ENCODE results near the gene HEMK1.

HEMK1 gene

GRCh38 chr3:50573566-50574443, 4.5 kb downstream of the HEMK1 start:
- Histone ChIP-seq H3K27ac (no peak overlapping the region), H3K27me3 (replicated peaks) (no peaks in the 10 kb centered on the region), H3K4me3 (ENCODE audit: low read depth, low read length) (no peak overlapping the region), H3K36me3 (replicated peaks) (no peaks in the 10 kb centered on the region)
- in situ Hi-C loops (cut with HindIII; ENCODE audit: low pct_ligation_motif_present, low sequenced_read_pairs) = no loop called here
- no peak for DNase-seq
- TF ChIP-seq CTCF (IDR thresholded peaks at IDR 0.05; ENCODE audit: low read depth, low read length, missing control alignments) = no peak

GRCh38 chr3:50574444-50574831, 5.1 kb downstream of the HEMK1 start:
- DNase-seq = no peak
- Histone ChIP-seq H3K27me3 (replicated peaks) (no peaks in the 10 kb centered on the region), H3K4me3 (ENCODE audit: low read depth, low read length) (no peak overlapping the region), H3K27ac (no peak overlapping the region), H3K36me3 (replicated peaks) (no peaks in the 10 kb centered on the region)
- in situ Hi-C loops (cut with HindIII; ENCODE audit: low pct_ligation_motif_present, low sequenced_read_pairs) = no loop called here
- no peak for TF ChIP-seq CTCF (IDR thresholded peaks at IDR 0.05; ENCODE audit: low read depth, low read length, missing control alignments)

GRCh38 chr3:50575372-50575771, 6.0 kb downstream of the HEMK1 start:
- no peak for DNase-seq

GRCh38 chr3:50577348-50577747, 8.0 kb downstream of the HEMK1 start:
- Histone ChIP-seq H3K27ac (no peak overlapping the region), H3K36me3 (replicated peaks) (no peaks in the 10 kb centered on the region), H3K4me3 (ENCODE audit: low read depth, low read length) (no peak overlapping the region), H3K27me3 (replicated peaks) (no peaks in the 10 kb centered on the region)
- no peak for DNase-seq
- no peak for TF ChIP-seq CTCF (IDR thresholded peaks at IDR 0.05; ENCODE audit: low read depth, low read length, missing control alignments)
- in situ Hi-C loops (cut with HindIII; ENCODE audit: low pct_ligation_motif_present, low sequenced_read_pairs) = no loop called here

More at GRCh38 chr3:50575372-50575771, 6.0 kb downstream of the HEMK1 start:
- TF ChIP-seq CTCF (IDR thresholded peaks at IDR 0.05; ENCODE audit: low read depth, low read length, missing control alignments) = no peak
- no peaks in the 10 kb centered on the region for H3K27me3 ChIP-seq (replicated peaks)
- H3K27ac ChIP-seq = no peak overlapping the region
- in situ Hi-C loops (cut with HindIII; ENCODE audit: low pct_ligation_motif_present, low sequenced_read_pairs) = no loop called here
- H3K4me3 ChIP-seq (ENCODE audit: low read depth, low read length) = no peak overlapping the region
- no peaks in the 10 kb centered on the region for H3K36me3 ChIP-seq (replicated peaks)

GRCh38 chr3:50580683-50581458, 11.5 kb downstream of the HEMK1 start:
- TF ChIP-seq CTCF (IDR thresholded peaks at IDR 0.05; ENCODE audit: low read depth, low read length, missing control alignments) = peak; percentile 36
- Histone ChIP-seq H3K36me3 (replicated peaks) (no peaks in the 10 kb centered on the region), H3K27ac (no peak overlapping the region), H3K4me3 (ENCODE audit: low read depth, low read length) (no peak overlapping the region), H3K27me3 (replicated peaks) (no peaks in the 10 kb centered on the region)
- no peak for DNase-seq
- in situ Hi-C loops (cut with HindIII; ENCODE audit: low pct_ligation_motif_present, low sequenced_read_pairs) = no loop called here

Data from brain microvascular endothelial cell (primary cell).